GM12874 (cell line): ENCODE results near the gene TMEM238L.

Source experiments
- CTCF ChIP-seq: IDR thresholded peaks from 2 replicates; pipeline ENCODE4 v1.5.1; 2011; ENCODE audit warnings: low read depth, mild to moderate bottlenecking, control low read depth, low read length, moderate library complexity; ENCODE audit not compliant: insufficient read depth

Gene TMEM238L

GRCh38 chr17:10779609-10780008 is 24.3 kb downstream of the TMEM238L start:
- no peak for TF ChIP-seq CTCF

- TF ChIP-seq CTCF, result no peak
Observed at GRCh38 chr17:10777890-10778289, 26.0 kb downstream of the TMEM238L start.

GRCh38 chr17:10777131-10777807 is 26.6 kb downstream of the TMEM238L start:
- TF ChIP-seq CTCF, result no peak

- no peak for TF ChIP-seq CTCF
Observed at GRCh38 chr17:10776381-10776780, 27.5 kb downstream of the TMEM238L start.

- no peak for TF ChIP-seq CTCF
Observed at GRCh38 chr17:10775740-10776356, 28.1 kb downstream of the TMEM238L start.

GRCh38 chr17:10775058-10775457 is 28.8 kb downstream of the TMEM238L start:
- TF ChIP-seq CTCF, result no peak

GRCh38 chr17:10773391-10773790 is 30.5 kb downstream of the TMEM238L start:
- no peak for TF ChIP-seq CTCF
